ELR (cell line): ENCODE results near the gene KL.
A peak's percentile ranks its signal among the peaks of the same experiment; 100 is the strongest.

ENCODE experiments used
- DNase-seq: peaks from one replicate; pipeline ENCODE4 v3.0.0-alpha.2; 2015; ENCODE audit warnings: low read depth

KL gene

DNA sequence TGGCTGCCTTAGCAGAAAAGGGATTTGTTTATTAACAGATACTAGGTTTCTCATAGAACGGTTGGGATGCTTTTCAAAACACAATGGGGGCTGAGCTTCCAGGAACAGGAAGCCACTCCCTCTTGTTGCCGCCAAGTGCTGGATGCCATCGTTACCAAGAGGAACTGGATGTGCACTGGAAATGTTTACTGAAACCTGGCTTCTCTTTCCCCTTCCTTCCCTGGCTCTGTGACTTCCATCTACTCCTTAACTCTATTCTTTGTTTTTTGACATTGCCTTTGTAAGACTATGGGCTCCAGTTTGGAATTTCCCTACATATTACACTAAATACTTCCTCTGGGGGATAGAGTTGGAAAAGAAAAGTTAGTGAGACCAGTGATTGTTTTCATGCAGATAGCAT is 11.7 kb upstream of the KL start:
- DNase-seq = no peak

DNA sequence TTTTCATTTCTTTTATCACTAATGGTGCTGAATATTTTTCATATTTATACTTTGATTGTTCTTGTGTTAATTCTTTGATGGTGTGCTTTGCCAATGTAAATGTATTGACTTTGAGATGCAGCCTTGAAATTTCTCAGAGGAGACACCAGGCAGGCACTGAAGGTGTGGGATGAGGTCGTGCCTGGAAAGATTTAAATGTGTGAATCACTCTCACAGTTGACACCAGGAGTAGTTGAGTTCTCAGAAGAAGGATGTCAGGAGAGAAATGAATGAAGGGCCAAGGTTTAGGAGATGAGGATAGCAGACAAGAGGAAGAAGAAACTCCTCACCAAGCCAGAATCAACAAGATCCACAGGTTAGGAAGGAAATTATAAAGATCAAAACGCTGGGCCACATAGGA is 10.1 kb upstream of the KL start:
- DNase-seq = no peak

DNA sequence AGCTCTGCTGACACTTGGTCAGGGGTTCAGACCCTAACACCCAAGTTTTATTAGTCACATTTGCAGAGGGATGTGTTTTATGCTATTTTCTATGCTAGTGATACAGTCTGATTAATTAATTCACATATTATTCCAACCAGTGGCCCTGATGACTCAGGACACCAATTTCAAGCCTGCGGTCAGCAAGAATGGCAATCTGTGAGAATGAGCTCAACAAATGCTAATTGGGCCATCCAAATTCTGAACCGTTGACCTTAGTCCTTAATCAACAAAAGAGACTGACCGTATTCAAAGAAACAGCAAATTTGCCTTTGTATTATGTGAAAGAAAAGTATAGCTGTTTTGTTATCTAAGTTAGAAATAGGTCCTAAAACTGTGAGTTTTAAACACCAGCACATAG is 9.6 kb upstream of the KL start:
- DNase-seq = no peak

DNA sequence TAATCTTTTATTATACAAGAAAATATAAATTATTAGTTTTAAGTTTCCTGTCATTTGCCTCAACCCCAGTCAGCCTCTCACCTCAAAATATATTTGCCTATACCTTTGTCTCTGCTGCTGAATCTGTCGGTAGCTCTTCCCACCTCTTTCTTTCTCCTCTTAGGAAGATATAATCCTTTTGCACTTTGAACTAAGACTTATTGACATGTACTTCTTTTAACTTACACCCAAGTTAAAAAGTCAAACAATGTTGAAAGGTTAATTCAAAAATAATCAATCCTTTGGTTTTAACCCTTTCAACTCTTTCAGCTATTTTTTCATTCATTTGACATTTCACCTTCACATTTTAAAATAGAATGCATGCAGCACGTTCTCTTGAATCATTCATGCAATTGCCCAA is 9.0 kb upstream of the KL start:
- DNase-seq = no peak

DNA sequence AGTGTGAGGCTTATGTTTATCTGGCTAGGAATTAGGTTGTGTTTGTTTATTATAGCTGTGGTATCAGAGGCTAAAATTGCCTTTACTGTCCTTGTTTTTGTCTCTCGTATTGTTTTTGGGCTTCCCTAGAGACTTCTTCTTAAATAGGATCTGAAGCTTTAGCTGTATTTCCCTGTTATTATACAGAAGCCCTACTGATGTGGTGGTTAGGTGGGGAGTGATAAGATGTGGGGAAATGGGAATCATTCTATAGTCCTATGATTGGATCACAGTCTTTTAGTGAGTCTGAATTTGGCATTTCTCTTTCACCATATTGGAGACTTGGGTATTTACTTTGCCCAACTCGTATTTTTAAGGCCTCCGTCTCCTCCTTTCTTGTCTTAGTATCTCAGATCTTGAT is 8.3 kb upstream of the KL start:
- DNase-seq = no peak

DNA sequence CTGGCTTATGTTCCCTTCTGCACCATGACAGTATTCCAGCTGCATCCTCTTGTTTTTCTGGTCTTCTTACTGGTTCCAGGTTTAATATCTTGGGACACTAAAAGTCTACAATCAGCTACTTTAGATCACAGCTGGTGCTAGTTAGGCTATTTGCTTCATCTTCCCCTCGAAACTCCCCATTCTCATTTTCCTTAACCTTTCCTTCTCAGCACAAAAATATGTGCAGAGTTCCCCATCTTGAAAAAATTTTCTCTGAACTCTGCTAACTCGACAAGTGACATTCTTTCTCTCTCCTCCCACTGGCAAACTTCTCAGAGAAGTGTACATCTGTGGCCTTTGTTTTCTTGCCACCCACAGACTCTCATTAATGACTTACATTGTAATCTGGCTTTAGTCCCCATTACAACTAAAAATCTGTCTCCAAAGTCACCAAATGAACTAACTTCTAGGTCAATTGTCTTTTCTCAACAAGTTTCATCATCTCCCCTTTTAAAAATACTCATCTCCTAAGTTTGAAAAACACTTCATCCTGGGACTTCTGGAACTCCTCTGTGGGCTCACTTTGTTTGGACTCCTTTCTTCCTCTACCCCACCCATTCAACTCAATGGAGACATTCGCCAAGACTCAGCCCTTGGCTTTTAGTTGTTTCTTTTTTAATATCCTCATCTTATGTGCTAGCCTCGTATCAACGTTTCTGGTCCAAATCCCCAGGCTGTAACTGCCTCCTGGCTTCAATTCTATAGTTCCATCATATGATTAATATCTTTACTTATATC is 7.1 kb upstream of the KL start:
- DNase-seq = no peak

DNA sequence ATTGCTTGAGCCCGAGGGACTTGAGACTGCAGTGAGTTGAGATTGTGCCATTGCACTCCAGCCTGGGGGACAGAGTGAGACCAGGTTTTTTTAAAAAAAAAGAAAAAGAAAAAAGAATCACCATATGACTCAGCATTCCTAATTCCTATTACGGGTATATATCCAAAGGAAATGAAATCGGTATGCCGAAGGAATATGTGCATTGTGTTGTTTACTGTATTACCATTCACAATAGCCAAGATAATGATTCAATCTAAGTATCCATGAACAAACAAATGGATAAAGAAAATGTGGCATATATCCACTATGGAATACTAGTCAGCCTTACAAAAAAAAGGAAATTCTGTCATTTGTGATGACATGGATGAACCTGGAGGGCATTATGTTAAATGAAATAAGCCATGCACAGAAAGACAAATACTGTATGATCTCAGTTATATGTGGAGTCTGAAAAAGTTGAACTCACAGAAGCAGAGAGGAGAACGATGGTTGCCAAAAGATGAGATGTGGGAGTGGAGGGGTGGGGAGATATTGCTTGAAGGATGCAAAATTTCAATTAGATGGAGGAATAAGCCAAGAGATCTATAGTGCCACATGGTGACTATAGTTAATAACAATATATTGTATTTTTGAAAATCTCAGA is 4.3 kb upstream of the KL start:
- DNase-seq = no peak

DNA sequence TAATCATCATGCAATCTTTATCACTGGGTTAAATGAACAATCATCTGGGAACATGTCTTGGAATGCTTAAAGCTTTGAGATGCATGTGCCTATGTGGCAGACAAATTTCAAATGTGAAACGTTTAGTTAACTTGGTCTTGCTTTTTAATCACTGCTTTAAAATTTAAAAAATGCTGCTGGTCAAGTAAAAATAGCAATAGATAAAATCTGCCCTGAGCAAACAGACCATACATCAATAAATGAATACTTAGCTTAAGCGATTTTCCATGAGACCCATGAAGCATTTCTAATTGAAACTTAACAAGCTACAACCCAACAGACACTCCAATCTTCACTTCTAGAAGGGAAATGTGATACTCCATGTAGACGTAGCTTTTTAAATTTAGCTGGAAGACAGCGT is 1.9 kb upstream of the KL start:
- no peak for DNase-seq

DNA sequence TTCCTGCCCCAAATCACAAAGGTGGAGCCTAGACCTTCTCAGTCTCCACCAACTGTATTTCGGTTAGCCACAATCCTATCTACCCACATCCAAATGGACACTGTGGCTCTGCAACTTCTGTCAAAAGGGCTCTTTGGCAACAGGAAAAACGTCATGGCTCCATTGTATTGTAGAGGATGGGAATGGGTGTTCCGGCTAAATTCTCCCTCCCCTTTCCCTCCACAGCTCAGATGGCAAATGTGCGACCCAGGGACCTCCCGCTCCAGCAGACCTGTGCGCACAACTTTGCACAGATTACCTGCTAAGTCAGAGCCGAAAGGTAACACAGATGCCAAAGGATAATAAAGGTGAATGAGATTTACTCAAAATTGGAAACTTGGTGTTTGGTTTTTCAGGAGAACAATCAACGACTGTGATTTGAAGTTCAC is 968 bp upstream of the KL start:
- DNase-seq = no peak

DNA sequence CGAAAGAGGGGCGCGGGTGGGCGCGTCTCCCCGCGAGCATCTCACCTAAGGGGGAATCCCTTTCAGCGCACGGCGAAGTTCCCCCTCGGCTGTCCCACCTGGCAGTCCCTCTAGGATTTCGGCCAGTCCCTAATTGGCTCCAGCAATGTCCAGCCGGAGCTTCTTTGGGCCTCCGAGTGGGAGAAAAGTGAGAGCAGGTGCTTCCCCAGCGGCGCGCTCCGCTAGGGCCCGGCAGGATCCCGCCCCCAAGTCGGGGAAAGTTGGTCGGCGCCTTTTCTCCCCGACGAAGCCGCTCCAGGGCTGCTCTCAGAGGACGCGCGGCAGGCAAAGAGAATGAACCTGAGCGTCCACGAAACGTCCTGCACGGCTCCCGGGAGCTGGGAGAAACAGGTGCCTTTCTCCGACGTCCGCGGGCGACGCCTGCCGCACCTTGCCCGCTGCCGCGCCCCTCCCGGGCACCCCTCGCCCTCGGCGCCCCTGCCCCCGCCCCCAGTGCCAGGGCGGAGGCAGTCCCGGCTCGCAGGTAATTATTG is 366 bp upstream of the KL start:
- DNase-seq = no peak

DNA sequence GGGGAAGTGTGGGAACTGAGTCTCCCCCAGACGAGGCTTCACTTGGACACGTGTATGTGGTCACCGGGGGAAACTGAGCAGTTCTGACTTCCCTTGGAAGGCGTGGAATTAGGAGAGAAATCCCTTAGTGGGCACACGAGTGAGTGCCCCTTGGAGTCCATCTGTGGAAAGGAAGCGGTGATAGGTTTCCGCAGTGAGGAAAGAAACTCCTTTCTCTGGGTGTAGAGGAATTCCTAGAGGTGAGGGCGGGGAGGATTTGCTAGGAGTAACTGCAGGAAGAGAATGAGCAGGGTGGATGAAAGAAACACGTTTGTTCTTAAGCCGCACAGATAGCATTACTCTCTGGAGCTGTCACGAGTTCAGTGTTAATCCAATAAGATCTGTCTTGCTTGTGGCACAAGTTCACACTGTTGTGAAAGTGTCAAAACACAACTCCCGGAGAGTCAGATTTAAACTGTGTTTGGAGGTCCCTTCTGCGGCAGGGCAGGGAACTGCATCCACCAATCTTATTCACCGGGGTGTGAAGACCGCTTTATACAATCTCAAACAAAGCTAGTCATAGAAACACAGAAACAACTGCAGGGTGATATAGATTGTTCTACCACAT is 1.2 kb downstream of the KL start:
- peak; percentile 13 for DNase-seq

DNA sequence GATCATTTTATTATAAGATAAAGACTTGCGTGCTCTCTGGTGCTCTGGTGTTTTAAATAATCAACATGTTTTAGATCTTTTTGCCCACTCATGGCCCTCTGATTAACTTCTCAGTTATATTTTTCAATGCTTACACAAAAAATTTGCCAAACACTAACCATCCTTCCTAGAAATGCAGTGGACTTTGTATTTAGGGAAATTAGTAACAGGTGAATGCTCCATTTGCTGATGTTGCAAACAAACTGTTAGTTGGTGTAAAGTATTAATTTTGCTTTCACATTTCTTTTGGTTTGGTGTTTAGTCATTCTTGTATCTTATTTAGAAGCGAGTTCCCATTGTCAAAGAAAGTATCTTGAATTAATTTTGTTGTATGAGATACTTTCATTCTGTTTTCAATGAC is 2.7 kb downstream of the KL start:
- DNase-seq = no peak

DNA sequence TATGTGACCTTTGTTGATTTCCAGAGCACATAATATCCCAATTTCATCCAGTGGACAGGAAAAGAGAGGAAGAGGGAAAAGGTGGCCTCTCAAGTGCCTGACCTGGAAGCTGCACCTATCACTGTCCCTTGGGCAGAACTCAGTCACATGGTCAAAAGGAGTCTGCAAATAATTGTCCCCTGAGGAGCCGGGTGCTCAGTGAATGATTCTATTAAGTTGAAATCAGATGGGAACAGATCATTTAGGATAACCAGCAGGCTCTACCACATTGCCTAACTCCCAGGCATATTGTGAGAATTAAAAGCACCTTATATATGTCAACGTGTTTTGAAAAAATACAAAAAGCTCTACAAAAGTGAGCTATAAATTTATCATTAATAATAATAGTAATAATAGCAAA is 6.8 kb downstream of the KL start:
- DNase-seq = no peak

DNA sequence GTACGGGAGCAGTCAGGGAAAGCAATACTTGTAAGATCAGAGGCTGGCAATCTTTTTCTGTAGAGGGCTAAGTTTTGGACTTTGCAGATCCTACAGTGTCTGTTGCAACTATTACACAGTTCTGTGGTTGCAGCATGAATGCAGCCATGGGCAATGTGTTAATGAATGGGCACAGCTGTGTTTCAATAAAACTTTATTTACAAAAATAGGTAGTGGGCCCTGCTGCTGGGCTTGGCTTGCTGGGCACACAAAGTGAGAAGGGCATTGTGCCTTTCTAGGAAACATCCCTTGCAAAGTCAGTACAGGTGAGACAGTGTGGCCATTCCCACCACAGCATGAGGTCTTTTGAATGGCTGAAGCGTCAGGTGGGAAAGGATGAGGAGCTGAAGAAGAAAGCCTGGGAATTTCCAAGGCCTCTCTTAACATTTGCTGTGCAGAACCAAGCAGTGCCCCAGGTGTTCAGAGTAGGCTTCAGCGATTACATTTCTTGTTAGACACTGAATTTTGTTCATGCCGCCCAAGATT is 9.1 kb downstream of the KL start:
- no peak for DNase-seq

DNA sequence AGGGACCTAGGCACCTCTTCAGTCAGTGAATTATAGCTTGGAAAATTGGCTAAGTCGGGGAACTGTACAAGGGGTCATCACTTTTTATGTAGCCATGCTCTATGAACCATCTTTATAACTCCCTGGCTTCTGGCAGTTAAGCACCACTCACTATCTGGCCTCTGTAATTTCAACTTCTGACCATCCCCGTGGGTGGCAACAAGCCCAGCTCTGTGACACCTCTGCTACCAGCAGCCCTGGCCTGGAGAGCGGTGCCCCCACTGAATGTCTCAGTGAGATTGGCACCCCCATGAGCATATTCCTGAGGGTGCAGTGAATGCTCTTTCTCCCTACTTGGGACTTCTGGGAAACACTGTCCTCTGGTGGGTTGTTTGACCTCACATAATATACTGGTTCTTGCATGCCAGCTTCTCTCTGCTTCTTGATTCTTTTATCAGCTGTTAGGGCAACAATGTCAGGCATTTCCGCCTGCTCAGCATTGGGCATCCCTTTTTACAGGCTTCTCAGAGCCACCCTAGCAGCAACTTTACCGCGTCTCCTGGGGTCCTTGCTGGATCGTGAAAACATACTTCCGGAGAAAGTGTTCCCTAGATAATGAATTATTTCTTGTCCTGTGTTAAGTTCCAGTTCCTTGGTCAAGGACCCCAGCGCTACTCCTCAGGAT is 10.4 kb downstream of the KL start:
- DNase-seq = no peak

DNA sequence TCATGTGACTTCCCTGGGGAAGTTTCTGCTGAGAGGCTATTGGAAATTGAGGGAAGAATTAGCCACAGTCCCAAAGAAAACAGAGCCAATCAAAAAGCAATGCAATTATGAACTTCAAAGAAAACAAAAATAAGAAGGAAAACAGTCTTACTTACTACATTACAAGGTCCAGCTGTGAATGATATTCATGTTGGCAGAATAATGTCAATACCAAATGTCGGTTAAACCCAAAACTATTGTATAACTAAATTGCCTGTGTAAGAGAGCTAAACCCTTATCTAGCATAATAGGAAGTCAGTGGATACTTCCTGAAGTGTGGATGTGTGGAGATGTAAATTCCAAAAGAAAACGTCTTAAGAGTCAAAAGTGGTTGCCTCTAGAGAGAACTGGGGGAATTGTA is 12.4 kb downstream of the KL start:
- no peak for DNase-seq

DNA sequence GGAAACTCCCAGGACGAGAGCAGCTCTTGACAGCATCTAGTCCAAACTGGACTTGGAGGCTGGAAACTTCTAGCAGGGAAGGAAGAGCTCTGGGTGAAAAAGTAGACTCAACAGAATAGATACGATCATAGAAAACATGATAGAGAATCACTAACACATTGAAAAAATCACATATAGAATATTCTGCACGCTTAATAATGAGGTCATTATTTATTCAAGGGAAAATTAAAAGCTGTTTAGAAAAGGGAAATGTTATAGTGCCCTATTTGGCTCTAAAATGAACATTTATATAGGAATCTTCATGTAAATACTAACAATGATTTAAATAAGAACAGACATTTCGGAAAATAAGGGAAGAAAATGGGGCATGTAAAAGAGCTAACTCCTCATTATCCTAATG is 15.1 kb downstream of the KL start:
- no peak for DNase-seq

DNA sequence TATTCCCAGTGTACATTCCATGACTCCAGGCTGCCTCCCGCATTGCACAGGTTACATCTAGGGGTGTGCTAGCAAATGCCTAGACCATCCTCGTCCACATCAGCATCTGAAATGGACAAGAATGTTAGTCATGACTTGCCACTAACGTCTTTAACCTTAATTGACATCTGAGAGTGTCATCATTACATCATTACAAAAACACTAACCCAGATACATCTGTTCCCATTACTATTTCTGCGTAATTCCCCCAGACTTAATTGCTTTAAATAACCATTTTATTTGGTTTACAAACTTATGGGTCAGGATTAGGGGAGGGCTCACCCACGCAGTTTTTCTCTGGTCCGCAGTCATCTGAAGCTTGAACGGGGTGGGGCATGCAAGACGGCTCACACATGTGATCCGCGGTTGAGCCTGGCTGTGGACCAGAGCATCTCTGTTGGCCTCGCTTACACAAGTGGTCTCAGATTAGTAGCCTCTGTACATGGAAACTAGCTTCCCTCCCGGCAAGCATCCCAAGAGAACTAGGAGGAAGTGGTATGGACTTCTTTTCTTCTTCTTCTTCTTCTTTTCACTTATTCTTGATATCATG is 15.9 kb downstream of the KL start:
- DNase-seq = peak; percentile 17

DNA sequence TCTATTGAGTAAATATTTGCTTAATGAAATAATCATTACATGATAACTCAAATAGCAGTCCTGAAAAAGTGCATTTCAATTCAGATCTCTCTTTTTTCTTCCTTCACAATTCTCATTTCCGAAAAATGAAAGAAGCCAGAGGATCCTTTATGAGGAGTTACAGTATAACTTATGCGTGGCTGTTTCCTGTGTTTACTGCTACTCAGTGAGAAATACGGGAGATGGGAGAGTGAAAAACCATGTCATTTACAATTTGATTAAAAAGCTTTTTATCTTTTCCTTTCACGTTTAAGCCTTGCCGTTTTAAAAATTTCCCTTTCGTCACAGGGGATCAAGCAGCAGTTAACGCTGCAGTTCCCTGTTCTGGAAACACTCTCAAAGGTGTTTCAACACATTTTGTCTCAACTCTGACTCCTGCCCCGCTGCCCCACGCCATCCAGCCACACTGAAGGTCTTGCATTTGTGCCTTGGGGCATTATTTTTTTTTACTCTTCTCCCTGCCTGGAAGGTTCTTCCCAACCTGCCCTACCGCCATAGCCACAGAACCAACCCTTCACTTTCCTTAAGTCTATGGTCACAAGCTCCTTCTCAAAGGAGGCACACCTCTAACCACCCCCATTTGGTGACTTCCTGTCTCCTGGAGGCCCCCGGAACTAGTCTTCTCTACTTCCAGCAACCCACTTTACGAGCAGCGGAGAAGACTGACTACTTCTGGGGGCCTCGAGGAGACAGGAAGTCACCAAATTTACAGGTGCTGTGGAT is 17.0 kb downstream of the KL start:
- DNase-seq = no peak

DNA sequence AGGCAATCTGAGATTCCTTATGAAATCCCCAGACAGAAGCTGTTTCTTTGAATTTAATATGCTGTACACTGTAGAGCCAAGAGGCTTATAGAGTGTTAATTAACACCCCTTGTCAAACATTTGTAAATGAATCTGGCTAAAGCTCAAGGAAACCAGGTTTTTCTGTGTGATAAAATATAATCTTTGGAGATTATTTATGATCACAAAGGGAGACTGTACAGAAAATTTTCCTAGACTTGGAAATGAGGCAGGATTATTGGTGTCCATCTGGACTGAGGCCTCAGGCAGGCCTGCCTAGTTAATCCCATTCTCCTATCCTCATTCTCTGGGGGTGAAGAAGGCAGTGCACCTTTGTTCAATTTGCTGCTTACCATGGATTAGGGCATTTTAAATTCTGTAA is 17.8 kb downstream of the KL start:
- DNase-seq = no peak

DNA sequence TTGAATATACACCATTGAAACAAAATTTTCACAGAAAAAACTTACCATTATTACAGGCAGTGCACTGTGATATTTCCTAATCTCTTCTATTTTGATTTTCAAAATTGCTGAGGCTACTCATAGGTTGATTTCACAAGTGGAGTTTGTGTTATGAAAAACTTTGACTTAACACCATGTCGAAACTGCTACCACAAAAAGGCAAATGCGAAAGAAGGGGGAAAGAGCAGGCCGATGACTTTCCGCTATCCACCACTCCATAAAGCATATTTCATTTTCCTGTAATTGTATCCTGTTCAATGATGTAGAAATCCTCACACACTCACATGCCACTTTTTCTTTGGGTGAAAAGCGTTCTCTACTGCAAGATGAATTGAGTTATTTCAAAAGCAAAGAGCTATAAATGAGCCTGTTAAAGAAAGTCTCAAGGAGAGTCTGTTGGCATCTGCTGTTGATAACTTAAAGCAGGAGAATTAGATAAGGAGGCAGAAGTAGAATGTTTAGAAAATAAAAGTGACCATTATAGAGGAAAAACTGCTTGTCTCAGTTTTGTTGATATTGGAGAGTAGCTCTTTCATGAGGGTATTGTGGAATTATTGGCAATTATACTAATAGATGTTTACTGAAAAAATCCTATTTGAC is 18.8 kb downstream of the KL start:
- DNase-seq = no peak
